Astrocyte (in vitro differentiated cells and primary cell): ENCODE measurements around the gene DRG2. TPM values are rescaled to one million over a fixed set of nuclear protein-coding genes. Genes with fewer than 3 reads are reported as not detected.

Experiments used
- DNase-seq: peaks from one replicate; pipeline ENCODE4 v3.0.0-alpha.2; 2010; ENCODE audit warnings: low read depth
- FAIRE-seq: peaks from 2 replicates; lab custom pipeline; 2011; peaks lifted over from hg19 to GRCh38; lab: Jason Lieb, UNC
- H2AFZ ChIP-seq: 2 replicates; pipeline ENCODE4 v1.6.0; 2012; ENCODE audit warnings: low read depth, low read length, inconsistent platforms
- H3K27ac ChIP-seq: 2 replicates; pipeline ENCODE4 v1.5.1; 2011; ENCODE audit warnings: low read depth, low read length, inconsistent platforms
- H3K27me3 ChIP-seq: 2 replicates; pipeline ENCODE4 v1.6.0; 2011; ENCODE audit warnings: low read length, inconsistent platforms; ENCODE audit not compliant: insufficient read depth
- H3K36me3 ChIP-seq: 2 replicates; pipeline ENCODE4 v1.5.1; 2011; ENCODE audit warnings: low read length, inconsistent platforms; ENCODE audit not compliant: insufficient read depth
- H3K4me1 ChIP-seq: 2 replicates; pipeline ENCODE4 v1.5.1; 2011; ENCODE audit warnings: low read length, inconsistent platforms; ENCODE audit not compliant: insufficient read depth
- H3K4me2 ChIP-seq: 2 replicates; pipeline ENCODE4 v1.6.0; 2012; ENCODE audit warnings: low read length, inconsistent platforms
- H3K4me3 ChIP-seq: 2 replicates; pipeline ENCODE4 v1.5.1; 2011; ENCODE audit warnings: low read depth, mild to moderate bottlenecking, low read length, inconsistent platforms; ENCODE audit not compliant: insufficient read depth
- H3K79me2 ChIP-seq: 2 replicates; pipeline ENCODE4 v1.6.0; 2012; ENCODE audit warnings: mild to moderate bottlenecking, low read length, inconsistent platforms; ENCODE audit not compliant: insufficient read depth
- H3K9ac ChIP-seq: 2 replicates; pipeline ENCODE4 v1.6.0; 2012; ENCODE audit warnings: mild to moderate bottlenecking, low read length, inconsistent platforms
- H3K9me3 ChIP-seq: 2 replicates; pipeline ENCODE4 v1.5.1; 2012; ENCODE audit warnings: low read depth, mild to moderate bottlenecking, low read length, inconsistent platforms; ENCODE audit not compliant: insufficient read depth
- H4K20me1 ChIP-seq: 2 replicates; pipeline ENCODE4 v1.6.0; 2012; ENCODE audit warnings: low read length, inconsistent platforms; ENCODE audit not compliant: insufficient read depth
- H3K27ac Mint-ChIP-seq: one replicate; pipeline ENCODE4 v1.8.0; 2021; ENCODE audit warnings: mild to moderate bottlenecking, mixed read lengths; ENCODE audit not compliant: unreplicated experiment
- H3K27me3 Mint-ChIP-seq: one replicate; pipeline ENCODE4 v1.8.0; 2021; ENCODE audit warnings: low read depth, mixed read lengths; ENCODE audit not compliant: unreplicated experiment
- H3K36me3 Mint-ChIP-seq: one replicate; pipeline ENCODE4 v1.8.0; 2021; ENCODE audit warnings: low read depth, mixed read lengths; ENCODE audit not compliant: unreplicated experiment
- H3K4me1 Mint-ChIP-seq: one replicate; pipeline ENCODE4 v1.8.0; 2021; ENCODE audit warnings: low read depth, mixed read lengths; ENCODE audit not compliant: unreplicated experiment
- H3K4me3 Mint-ChIP-seq: one replicate; pipeline ENCODE4 v1.8.0; 2021; ENCODE audit warnings: mild to moderate bottlenecking, moderate library complexity, mixed read lengths; ENCODE audit not compliant: unreplicated experiment
- H3K9me3 Mint-ChIP-seq: one replicate; pipeline ENCODE4 v1.8.0; 2021; ENCODE audit warnings: mild to moderate bottlenecking, mixed read lengths; ENCODE audit not compliant: unreplicated experiment
- EZH2 ChIP-seq: IDR thresholded peaks from 2 replicates; pipeline ENCODE4 v1.6.1; 2012; ENCODE audit warnings: mild to moderate bottlenecking, low read length, inconsistent platforms; ENCODE audit not compliant: insufficient read depth
- total RNA-seq: library from RNA; stranded (reverse); gene quantifications from 2 replicates; pipeline ENCODE4 v1.2.1, GENCODE V29; 2021
- TF ChIP-seq, protein P1 (sequence below): IDR thresholded peaks from 2 replicates; pipeline ENCODE4 v1.5.1; 2011; ENCODE audit warnings: low read depth, mild to moderate bottlenecking, inconsistent platforms, low read length, moderate library complexity; ENCODE audit not compliant: insufficient read depth

The DRG2 gene
- total RNA-seq, 1 donor from 2014 or later: 35.0 TPM

DNA sequence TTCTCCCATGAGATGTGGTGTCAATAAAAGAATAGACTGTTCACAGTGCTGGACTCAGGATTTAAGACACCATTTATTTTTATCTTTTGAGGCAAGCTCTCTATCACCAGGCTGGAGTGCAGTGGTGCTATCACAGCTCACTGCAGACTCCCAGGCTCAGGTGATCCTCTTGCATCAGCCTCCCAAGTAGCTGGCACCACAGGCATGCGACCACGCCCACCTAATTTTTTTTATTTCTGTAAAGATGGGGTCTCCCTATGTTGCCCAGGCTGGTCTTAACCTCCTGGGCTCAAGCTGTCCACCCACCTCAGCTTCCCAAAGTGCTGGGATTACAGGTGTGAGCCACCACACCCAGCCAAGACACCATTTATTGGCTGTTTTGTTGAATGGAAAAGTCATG, 18.6 kb upstream of the DRG2 start:
- Mint-ChIP-seq H3K9me3 (no peaks in the 10 kb centered on the region), H3K4me1 (peaks cover 12% of the 10 kb centered on the region), H3K4me3 (no peak overlapping the region), H3K27me3 (no peaks in the 10 kb centered on the region), H3K36me3 (peaks cover 11% of the 10 kb centered on the region), H3K27ac (no peak overlapping the region)
- no peaks in the 10 kb centered on the region for H3K27me3 ChIP-seq
- no peak overlapping the region for H3K4me3 ChIP-seq
- FAIRE-seq: no peak
- no peak overlapping the region for H3K27ac ChIP-seq
- H3K9ac ChIP-seq: no peak overlapping the region
- H4K20me1 ChIP-seq: no peaks in the 10 kb centered on the region
- TF ChIP-seq EZH2: no peak
- TF ChIP-seq, protein P1, sequence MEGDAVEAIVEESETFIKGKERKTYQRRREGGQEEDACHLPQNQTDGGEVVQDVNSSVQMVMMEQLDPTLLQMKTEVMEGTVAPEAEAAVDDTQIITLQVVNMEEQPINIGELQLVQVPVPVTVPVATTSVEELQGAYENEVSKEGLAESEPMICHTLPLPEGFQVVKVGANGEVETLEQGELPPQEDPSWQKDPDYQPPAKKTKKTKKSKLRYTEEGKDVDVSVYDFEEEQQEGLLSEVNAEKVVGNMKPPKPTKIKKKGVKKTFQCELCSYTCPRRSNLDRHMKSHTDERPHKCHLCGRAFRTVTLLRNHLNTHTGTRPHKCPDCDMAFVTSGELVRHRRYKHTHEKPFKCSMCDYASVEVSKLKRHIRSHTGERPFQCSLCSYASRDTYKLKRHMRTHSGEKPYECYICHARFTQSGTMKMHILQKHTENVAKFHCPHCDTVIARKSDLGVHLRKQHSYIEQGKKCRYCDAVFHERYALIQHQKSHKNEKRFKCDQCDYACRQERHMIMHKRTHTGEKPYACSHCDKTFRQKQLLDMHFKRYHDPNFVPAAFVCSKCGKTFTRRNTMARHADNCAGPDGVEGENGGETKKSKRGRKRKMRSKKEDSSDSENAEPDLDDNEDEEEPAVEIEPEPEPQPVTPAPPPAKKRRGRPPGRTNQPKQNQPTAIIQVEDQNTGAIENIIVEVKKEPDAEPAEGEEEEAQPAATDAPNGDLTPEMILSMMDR: no peak
- peaks cover 4% of the 10 kb centered on the region for H3K4me1 ChIP-seq
- no peaks in the 10 kb centered on the region for H3K36me3 ChIP-seq
- no peak overlapping the region for H3K4me2 ChIP-seq
- no peak for DNase-seq
- no peaks in the 10 kb centered on the region for H3K9me3 ChIP-seq
- no peaks in the 10 kb centered on the region for H3K79me2 ChIP-seq
- no peak overlapping the region for H2AFZ ChIP-seq

DNA sequence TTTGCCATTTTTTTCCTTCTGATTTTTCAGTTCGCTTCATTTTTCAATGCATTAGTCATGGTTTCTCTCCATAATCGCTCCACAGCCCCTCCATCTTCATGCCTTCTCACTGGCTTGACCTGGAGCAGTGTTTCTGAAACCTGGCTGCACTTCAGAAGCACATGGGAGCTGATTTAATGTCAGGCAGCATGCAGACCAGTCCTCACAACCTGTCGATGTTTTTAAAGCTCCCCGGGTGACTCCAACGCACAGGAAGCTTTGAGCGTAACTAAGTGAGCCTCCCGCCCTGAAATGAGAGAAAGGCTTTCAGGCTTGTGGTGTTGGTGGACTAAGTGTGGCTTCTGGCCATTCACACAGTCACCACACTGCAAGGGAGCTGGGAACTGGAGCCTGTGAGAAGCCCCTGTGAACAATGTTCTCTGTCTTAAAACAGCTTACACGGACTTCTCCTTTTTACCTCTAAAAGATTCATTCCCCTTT, 16.8 kb upstream of the DRG2 start:
- Histone ChIP-seq H3K36me3 (no peaks in the 10 kb centered on the region), H3K9me3 (no peaks in the 10 kb centered on the region), H3K27ac (no peak overlapping the region), H3K9ac (peak overlapping the region; percentile 26), H4K20me1 (no peaks in the 10 kb centered on the region), H3K4me2 (peak overlapping the region; percentile 83), H3K4me3 (peak overlapping the region; percentile 22), H3K79me2 (no peaks in the 10 kb centered on the region), H3K4me1 (peaks cover 4% of the 10 kb centered on the region), H3K27me3 (peaks cover 2% of the 10 kb centered on the region), H2AFZ (peak overlapping the region; percentile 61)
- TF ChIP-seq, protein P1: no peak
- TF ChIP-seq EZH2: no peak
- Mint-ChIP-seq H3K27ac (peak overlapping the region; percentile 75), H3K4me3 (no peak overlapping the region), H3K4me1 (peaks cover 12% of the 10 kb centered on the region), H3K36me3 (peaks cover 4% of the 10 kb centered on the region), H3K9me3 (peaks cover 3% of the 10 kb centered on the region), H3K27me3 (peaks cover 6% of the 10 kb centered on the region)
- FAIRE-seq (no peak), DNase-seq (peak; percentile 53)

DNA sequence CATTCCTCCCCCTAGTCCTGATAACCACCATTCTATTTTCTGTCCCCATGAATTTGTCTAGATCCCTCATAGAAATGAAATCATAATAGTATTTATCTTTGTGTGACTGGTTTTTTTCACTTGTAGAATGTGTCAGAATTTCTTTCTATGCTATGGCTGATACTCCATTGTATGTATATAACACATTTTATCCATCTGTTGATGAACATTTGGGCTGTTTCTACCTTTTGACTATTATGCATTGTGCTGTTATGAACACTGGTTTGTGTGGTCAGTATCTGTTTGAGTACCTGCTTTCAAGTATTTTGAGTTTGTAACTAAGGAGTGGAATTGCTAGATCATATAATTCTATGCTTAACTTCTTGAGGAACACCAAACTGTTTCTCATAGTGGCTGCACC, 16.0 kb upstream of the DRG2 start:
- Histone ChIP-seq H3K27me3 (peaks cover 2% of the 10 kb centered on the region), H3K9me3 (no peaks in the 10 kb centered on the region), H3K9ac (no peak overlapping the region), H3K4me2 (no peak overlapping the region), H3K4me1 (peaks cover 4% of the 10 kb centered on the region), H3K79me2 (no peaks in the 10 kb centered on the region), H3K4me3 (no peak overlapping the region), H2AFZ (no peak overlapping the region), H3K36me3 (no peaks in the 10 kb centered on the region), H4K20me1 (no peaks in the 10 kb centered on the region), H3K27ac (no peak overlapping the region)
- Mint-ChIP-seq H3K4me1 (peaks cover 8% of the 10 kb centered on the region), H3K4me3 (no peak overlapping the region), H3K36me3 (no peaks in the 10 kb centered on the region), H3K27ac (no peak overlapping the region), H3K27me3 (peaks cover 7% of the 10 kb centered on the region), H3K9me3 (peaks cover 3% of the 10 kb centered on the region)
- no peak for TF ChIP-seq EZH2
- FAIRE-seq (no peak), DNase-seq (no peak)
